Kidney epithelial cell (primary cell): Measurements from ENCODE around the gene E2F4. TPM values are rescaled to one million over a fixed set of nuclear protein-coding genes. Genes with fewer than 3 reads are reported as not detected.

Experiments used
- DNase-seq: peaks from one replicate; pipeline ENCODE4 v3.0.0-alpha.2; 2010; ENCODE audit warnings: low read depth
- H3K27me3 ChIP-seq: 2 replicates; pipeline ENCODE4 v1.6.0; 2011; ENCODE audit warnings: low read length; ENCODE audit not compliant: control insufficient read depth, insufficient read depth
- H3K36me3 ChIP-seq: 2 replicates; pipeline ENCODE4 v1.5.1; 2011; ENCODE audit warnings: low read length; ENCODE audit not compliant: control insufficient read depth, insufficient read depth
- H3K4me3 ChIP-seq: 2 replicates; pipeline ENCODE4 v1.5.1; 2011; ENCODE audit warnings: low read depth, mild to moderate bottlenecking, control low read depth, low read length
- CTCF ChIP-seq: IDR thresholded peaks from 2 replicates; pipeline ENCODE4 v1.5.1; 2011; ENCODE audit warnings: mild to moderate bottlenecking, moderate library complexity, low read length, control low read depth, inconsistent platforms; ENCODE audit not compliant: insufficient read depth, poor library complexity, severe bottlenecking
- total RNA-seq: library from RNA; depleted of rRNA; stranded (reverse); fragments of >200 nt; gene quantifications from 2 replicates; pipeline ENCODE4 v1.2.3, GENCODE V29; 2015

E2F4 gene
- total RNA-seq, 1 donor from 2014 or later = 84.9 TPM

DNA sequence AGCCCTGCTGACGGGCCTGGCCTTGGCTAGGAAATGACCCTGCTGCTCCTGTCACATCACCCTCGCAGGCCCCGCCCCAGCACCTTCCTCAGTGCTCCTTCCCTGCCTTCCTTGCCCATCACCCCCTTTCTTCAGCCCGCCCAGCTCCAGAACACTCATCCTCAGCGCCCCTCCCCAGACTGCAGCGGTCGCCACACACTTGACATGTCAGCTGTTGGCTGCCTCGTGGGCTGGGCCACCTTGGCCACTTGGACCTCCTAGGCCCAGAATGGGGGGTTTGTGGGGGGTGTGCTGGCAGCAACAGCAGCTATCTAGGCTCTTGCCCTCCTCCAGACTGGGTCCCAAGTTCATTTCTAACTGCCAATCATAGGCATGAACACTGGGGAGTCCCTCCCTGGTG, 17.6 kb downstream of the E2F4 start:
- no peaks in the 10 kb centered on the region for H3K27me3 ChIP-seq
- no peak for TF ChIP-seq CTCF
- no peak for DNase-seq
- no peak overlapping the region for H3K4me3 ChIP-seq
- H3K36me3 ChIP-seq = no peaks in the 10 kb centered on the region

DNA sequence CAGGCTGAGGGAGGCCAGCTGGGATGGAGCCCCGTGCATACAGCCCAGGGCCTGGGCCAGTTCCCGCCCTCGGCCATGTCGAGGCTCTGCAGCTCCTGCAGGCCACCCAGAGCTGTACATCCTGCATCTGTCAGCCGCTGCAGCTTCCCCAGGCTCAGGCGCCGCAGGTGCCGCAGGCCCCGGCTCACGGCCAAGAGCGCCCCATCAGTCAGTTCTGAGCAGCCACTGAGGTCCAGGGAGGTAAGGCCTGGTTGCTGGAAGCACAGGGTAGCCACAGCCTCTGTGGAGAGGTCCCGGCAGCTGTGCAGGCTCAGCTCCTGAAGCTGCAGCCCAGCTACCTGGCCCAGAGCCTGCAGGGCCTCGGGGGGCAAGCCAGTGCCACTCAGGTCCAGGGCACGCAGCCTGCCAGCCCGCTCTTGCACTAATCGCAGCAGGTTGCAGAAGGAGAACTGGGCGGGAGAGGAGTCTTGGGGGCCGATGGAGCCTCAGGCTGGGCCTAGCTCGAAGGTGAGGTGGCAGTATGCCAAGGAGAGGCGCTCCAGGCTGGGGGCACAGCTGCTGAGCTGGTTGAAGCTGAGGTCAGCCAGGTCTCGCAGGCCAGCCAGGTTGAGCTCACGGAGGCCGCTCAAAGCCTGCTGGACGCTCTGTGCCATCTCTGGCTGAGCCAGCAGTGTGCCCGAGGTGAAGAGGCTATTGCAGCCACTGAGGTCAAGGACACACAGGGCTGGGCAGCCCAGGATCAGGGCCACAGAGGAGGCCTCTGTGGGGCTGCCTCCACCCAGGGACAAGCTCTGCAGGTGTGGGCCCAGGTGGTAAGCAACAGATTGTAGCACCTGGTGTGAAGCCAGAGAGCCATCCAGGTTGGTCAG, 18.3 kb downstream of the E2F4 start:
- H3K36me3 ChIP-seq = no peaks in the 10 kb centered on the region
- H3K4me3 ChIP-seq = no peak overlapping the region
- no peaks in the 10 kb centered on the region for H3K27me3 ChIP-seq
- TF ChIP-seq CTCF = no peak
- DNase-seq = no peak

DNA sequence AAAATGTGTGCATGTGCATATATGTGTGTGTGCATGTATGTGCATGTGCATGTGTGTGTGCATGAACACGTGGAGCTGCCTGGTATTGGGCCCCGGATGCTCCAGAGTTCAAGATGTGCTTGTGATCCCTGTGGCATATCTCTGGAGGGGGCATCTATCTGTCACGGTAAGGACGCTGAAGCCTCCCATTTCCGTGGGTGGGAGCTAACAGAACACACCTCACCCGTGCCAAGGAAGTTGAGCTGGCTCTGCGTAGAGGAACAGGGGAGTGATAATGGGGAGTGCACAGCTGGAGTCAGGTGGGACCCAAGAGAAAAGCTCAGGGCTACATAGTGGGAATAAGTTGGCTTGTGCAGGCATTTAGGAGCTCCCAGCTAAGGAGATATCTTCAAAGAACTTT, 19.7 kb downstream of the E2F4 start:
- no peak for TF ChIP-seq CTCF
- Histone ChIP-seq H3K4me3 (no peak overlapping the region), H3K27me3 (no peaks in the 10 kb centered on the region), H3K36me3 (no peaks in the 10 kb centered on the region)
- no peak for DNase-seq

- DNase-seq = no peak
- no peaks in the 10 kb centered on the region for H3K27me3 ChIP-seq
- TF ChIP-seq CTCF = no peak
- no peaks in the 10 kb centered on the region for H3K36me3 ChIP-seq
- no peak overlapping the region for H3K4me3 ChIP-seq
Measured at GRCh38 chr16:67212766-67213165, 20.8 kb downstream of the E2F4 start.

DNA sequence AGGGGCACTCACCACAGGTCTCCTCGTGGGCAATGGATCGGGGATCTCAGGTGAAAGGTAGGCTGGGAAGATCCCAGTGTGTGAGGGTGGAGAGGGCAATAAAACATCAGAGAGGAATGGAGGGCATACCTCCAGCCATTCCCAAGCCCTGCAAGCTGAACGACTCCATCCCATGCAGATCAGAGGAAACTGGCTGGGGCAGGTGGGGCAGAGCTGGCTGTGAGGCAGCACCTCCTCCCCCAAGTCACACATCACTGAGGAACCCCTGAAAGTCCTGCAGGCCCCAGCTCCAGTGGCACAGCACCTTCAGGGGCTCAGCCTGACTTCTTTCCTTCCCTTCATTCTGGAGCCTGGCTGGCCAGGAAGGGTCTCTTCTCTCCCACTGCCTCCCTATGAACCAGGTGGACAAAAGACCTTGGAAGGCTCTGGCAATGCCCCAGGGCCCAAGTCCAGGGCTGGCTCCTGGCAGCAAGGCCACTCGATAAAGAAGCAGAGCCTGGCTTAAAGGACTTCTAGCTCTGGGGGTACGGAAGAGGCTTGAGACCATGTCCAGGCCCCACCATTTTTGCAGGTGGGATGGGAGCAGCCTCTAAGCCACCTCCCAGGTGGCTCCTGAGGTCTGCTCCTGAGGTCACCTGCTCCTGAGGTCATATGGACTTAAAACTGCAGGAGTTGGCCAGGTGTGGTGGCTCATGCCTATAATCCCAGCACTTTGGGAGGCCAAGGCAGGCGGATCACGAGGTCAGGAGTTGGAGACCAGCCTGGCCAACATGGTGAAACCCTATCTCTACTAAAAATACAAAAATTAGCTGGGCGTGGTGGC, 21.5 kb downstream of the E2F4 start:
- no peak for TF ChIP-seq CTCF
- Histone ChIP-seq H3K36me3 (no peaks in the 10 kb centered on the region), H3K4me3 (no peak overlapping the region), H3K27me3 (no peaks in the 10 kb centered on the region)
- DNase-seq = no peak
